Breast epithelium (tissue), 4 donors: Measurements from ENCODE around the gene GRIN2C. TPM values are rescaled to one million over a fixed set of nuclear protein-coding genes. Genes with fewer than 3 reads are reported as not detected.

Source experiments
- DNase-seq, 2 donors: peaks; one replicate each; pipeline ENCODE4 v3.0.0-alpha.2; 2019; ENCODE audit warnings: low spot score in 2 of 2
- H3K27ac ChIP-seq, 2 donors: fragments of 200-600 bp; sonication (generic) in 1 of 2; one replicate each; pipeline ENCODE4 v1.5.1; 2016 to 2019; ENCODE audit warnings: mild to moderate bottlenecking in 1 of 2
- H3K27me3 ChIP-seq, 2 donors: fragments of 200-600 bp; sonication (generic) in 1 of 2; one replicate each; pipeline versions ENCODE4 v1.5.1 to v1.6.0; 2017 to 2019; ENCODE audit warnings: control low read depth in 1 of 2, mild to moderate bottlenecking in 1 of 2
- H3K36me3 ChIP-seq: fragments of 200-600 bp; one replicate; pipeline ENCODE4 v1.5.1; 2019
- H3K4me1 ChIP-seq, 2 donors: fragments of 200-600 bp; sonication (generic); one replicate each; pipeline ENCODE4 v1.5.1; 2016 to 2019; ENCODE audit warnings: control low read depth in 1 of 2
- H3K4me3 ChIP-seq, 3 donors: fragments of 200-600 bp; sonication (generic); 1 replicate in 2 of 3; 2 replicates in 1 of 3; pipeline ENCODE4 v1.5.1; 2016 to 2019; ENCODE audit warnings: mild to moderate bottlenecking in 3 of 3, moderate library complexity in 2 of 3
- H3K9me3 ChIP-seq, 2 donors: fragments of 200-600 bp; sonication (generic) in 1 of 2; one replicate each; pipeline ENCODE4 v1.5.1; 2016 to 2019; ENCODE audit warnings: control low read depth in 1 of 2
- POLR2A ChIP-seq: fragments of 450-650 bp; IDR thresholded peaks from one replicate; pipeline ENCODE4 v1.6.1; 2016; ENCODE audit warnings: antibody characterized with exemption, mild to moderate bottlenecking, moderate library complexity
- POLR2AphosphoS5 ChIP-seq, 3 donors: sonication (generic); formaldehyde crosslinking; IDR thresholded peaks; one replicate each; pipeline ENCODE4 v1.6.1; 2017; ENCODE audit warnings: antibody characterized with exemption in 3 of 3
- intact Hi-C: fragments of 100-400 bp; cut with DNase I; formaldehyde crosslinking; loops from one replicate; pipeline ENCODE4 v1.15.1; 2023; ENCODE audit warnings: low total_unique reads
- total RNA-seq, 3 donors: library from RNA; depleted of rRNA; stranded (reverse); fragments of >200 nt; gene quantifications; one replicate each; pipeline ENCODE4 v1.1.0, GENCODE V29; 2016
- TF ChIP-seq, protein P1 (sequence below), 3 donors: fragments of 450-650 bp; IDR thresholded peaks; one replicate each; pipeline ENCODE4 v1.5.1; 2016 to 2017; ENCODE audit warnings: antibody characterized with exemption in 3 of 3, mild to moderate bottlenecking in 3 of 3, moderate library complexity in 3 of 3

The GRIN2C gene
- total RNA-seq, 3 donors from 2014 or later = 0.48 TPM; not detected in 2

- TF ChIP-seq POLR2AphosphoS5 (IDR thresholded peaks at IDR 0.05) = no peak
- TF ChIP-seq, protein P1, sequence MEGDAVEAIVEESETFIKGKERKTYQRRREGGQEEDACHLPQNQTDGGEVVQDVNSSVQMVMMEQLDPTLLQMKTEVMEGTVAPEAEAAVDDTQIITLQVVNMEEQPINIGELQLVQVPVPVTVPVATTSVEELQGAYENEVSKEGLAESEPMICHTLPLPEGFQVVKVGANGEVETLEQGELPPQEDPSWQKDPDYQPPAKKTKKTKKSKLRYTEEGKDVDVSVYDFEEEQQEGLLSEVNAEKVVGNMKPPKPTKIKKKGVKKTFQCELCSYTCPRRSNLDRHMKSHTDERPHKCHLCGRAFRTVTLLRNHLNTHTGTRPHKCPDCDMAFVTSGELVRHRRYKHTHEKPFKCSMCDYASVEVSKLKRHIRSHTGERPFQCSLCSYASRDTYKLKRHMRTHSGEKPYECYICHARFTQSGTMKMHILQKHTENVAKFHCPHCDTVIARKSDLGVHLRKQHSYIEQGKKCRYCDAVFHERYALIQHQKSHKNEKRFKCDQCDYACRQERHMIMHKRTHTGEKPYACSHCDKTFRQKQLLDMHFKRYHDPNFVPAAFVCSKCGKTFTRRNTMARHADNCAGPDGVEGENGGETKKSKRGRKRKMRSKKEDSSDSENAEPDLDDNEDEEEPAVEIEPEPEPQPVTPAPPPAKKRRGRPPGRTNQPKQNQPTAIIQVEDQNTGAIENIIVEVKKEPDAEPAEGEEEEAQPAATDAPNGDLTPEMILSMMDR (IDR thresholded peaks at IDR 0.05) = no peak
- no peak for TF ChIP-seq POLR2A
- peak overlapping the region; percentile 52 to 69 for H3K27ac ChIP-seq
- DNase-seq = peak in 1 of 2 donors; percentile 39
- H3K27me3 ChIP-seq = peaks cover 0 to 4% of the 10 kb centered on the region in 2 donors
- no peaks in the 10 kb centered on the region for H3K9me3 ChIP-seq
- H3K4me3 ChIP-seq = no peak overlapping the region
- intact Hi-C loops = no loop called here
- H3K4me1 ChIP-seq = peaks cover 4 to 12% of the 10 kb centered on the region in 2 donors
- no peaks in the 10 kb centered on the region for H3K36me3 ChIP-seq
Observed at GRCh38 chr17:74840989-74841666, 18.6 kb downstream of the GRIN2C start.

GRCh38 chr17:74839990-74840852 lies 19.5 kb downstream of the GRIN2C start:
- Histone ChIP-seq H3K4me1 (peaks cover 4 to 12% of the 10 kb centered on the region in 2 donors), H3K36me3 (no peaks in the 10 kb centered on the region), H3K4me3 (no peak overlapping the region), H3K9me3 (no peaks in the 10 kb centered on the region), H3K27ac (peak overlapping the region in 1 of 2 donors; percentile 69), H3K27me3 (no peaks in the 10 kb centered on the region)
- TF ChIP-seq POLR2AphosphoS5 (IDR thresholded peaks at IDR 0.05) (no peak), POLR2A (no peak)
- TF ChIP-seq, protein P1 (IDR thresholded peaks at IDR 0.05) = no peak
- intact Hi-C loops = no loop called here
- DNase-seq = no peak

GRCh38 chr17:74838274-74838673 lies 21.4 kb downstream of the GRIN2C start:
- Histone ChIP-seq H3K27ac (no peak overlapping the region), H3K36me3 (no peaks in the 10 kb centered on the region), H3K27me3 (no peaks in the 10 kb centered on the region), H3K4me3 (no peak overlapping the region), H3K9me3 (no peaks in the 10 kb centered on the region), H3K4me1 (peaks cover 4 to 12% of the 10 kb centered on the region in 2 donors)
- DNase-seq = no peak
- TF ChIP-seq, protein P1 (IDR thresholded peaks at IDR 0.05) = no peak
- TF ChIP-seq POLR2A (no peak), POLR2AphosphoS5 (IDR thresholded peaks at IDR 0.05) (no peak)
- intact Hi-C loops = no loop called here

GRCh38 chr17:74836691-74837467 lies 22.8 kb downstream of the GRIN2C start:
- intact Hi-C loops = no loop called here
- no peak overlapping the region for H3K27ac ChIP-seq
- TF ChIP-seq POLR2AphosphoS5 (IDR thresholded peaks at IDR 0.05) (no peak), POLR2A (no peak)
- TF ChIP-seq, protein P1 (IDR thresholded peaks at IDR 0.05) = no peak

More at GRCh38 chr17:74836691-74837467, 22.8 kb downstream of the GRIN2C start:
- H3K27me3 ChIP-seq = no peaks in the 10 kb centered on the region
- no peak for DNase-seq
- peaks cover 4 to 6% of the 10 kb centered on the region in 2 donors for H3K4me1 ChIP-seq
- H3K9me3 ChIP-seq = no peaks in the 10 kb centered on the region
- no peak overlapping the region for H3K4me3 ChIP-seq
- H3K36me3 ChIP-seq = no peaks in the 10 kb centered on the region
